Kidney tubule cell (primary cell): Measurements from ENCODE around the gene LPP.

Experiments
- DNase-seq: peaks from one replicate; pipeline ENCODE4 v3.0.0-alpha.2; 2018; ENCODE audit warnings: low spot score

LPP gene

DNA sequence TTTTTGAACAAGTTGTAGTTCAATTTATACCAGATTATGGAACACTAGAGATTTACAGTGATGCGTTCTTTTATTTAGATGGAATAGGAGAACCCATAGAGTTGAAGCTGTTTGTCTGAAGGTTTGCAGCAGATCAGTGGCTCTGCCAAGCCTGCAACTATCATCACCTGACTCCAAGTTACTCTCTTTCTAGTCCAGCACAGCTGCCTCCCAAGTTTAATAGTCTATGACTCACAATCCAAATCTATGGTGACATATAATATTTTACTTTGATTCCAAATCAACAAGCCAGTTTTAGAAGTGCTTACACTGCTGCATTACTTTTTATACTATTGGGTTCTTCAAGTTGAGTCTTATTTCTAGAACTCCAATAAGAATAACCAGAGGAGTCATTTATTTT is 400.4 kb downstream of the LPP start:
- DNase-seq, result no peak

DNA sequence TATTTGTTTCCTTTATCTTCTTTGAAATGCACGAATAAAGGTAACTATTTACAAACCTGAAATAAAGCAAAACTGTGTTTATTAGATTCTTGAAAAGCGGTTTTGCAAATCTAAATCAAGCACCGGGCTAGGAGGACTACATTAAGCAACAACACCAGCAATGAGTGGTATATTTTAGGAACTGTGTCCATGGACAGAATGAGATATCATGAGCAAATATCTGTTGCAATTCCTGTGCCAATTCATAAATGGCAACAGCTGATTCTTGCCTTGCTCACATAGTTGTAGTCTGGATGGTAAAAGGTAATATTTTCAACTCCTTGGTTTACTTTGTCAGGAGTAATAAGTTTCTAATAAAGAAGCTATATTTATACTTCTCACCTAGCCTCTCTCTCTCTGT is 403.3 kb downstream of the LPP start:
- DNase-seq, result no peak

DNA sequence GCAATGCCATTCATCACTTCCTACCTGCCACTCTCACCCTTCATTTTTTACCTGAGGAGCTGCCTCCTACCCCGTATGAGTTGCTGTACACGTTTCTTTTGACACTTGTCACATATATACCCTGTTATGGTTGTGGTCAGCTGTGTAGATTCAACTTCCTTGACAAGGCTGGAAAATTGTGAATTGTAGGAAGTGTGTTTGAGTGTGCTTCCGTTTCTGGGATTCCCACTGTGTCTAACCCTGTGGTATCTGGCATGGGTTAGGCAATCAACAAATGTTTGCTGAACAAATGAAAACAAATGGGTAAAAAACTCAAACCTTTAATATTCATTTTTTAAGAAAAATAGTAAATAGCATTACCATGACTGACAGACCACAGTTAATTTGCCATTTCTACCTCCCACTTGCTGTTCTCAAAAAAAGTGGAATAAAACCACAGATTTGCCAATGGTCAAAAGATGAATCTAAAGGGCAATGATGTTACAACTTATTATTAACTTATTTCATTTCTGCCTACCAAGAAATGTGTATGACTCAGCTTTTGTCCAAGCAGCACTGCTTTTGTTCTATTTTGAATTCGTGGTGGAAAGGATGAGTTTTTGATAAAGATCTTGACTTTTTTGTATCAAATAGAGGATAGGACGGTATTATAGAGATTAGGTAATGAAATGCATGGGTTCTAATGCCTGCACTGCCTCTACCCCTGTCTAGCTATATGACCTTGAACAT is 404.6 kb downstream of the LPP start:
- peak; percentile 10 for DNase-seq

DNA sequence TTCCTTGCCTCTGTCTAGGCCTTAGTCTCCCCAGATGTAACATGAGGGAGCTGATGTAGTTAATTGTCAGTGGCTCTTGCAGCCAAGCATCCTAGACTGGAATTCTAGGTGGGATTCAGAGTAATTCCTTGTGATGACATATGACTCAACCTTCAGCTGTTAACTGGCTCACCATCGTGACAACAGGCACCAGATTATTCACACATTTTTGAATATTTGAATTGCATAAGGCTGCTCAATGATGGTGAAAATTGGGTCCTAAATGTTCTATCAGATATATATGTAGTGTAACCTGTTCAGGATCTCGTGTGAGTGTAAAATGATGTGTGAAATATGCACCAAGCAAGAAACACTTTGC is 405.1 kb downstream of the LPP start:
- DNase-seq, result peak; percentile 38

DNA sequence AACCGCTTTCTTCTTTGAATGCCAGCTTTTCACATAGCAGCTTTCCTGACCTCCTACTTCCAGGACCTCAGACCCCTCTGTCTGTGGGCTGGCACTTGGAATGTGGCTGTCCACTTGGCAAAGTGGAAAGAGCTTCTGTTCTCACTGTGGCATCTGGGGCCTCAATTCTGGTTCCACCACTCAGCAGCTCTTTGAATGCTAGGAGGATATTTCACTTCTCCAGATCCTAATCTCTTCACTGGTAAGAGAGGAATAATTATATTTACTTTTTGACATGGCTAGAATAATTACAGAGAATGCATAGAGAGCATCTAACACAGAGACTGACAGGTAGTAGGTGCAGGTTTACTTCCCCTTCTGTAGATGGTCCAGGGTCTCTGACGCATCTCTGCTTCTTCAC is 405.9 kb downstream of the LPP start:
- DNase-seq, result no peak

DNA sequence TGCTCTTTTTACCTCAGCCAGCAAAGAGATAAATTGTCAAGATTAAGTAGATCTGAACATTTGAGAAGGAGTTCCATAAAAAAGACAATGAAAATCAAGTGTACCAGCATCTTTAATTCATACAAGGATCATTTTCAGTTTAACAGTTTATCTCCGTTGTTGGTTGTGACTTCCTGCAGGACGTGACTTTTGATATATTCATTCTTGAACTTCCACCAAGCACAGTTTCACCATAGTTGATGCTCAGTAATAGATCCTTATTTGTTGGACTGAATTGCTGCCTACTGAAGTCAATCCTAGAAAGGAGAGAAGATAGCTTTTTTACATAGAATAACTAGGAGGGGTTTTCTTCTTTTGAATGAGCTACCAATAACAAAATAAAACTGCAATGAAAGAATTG is 408.2 kb downstream of the LPP start:
- no peak for DNase-seq

DNA sequence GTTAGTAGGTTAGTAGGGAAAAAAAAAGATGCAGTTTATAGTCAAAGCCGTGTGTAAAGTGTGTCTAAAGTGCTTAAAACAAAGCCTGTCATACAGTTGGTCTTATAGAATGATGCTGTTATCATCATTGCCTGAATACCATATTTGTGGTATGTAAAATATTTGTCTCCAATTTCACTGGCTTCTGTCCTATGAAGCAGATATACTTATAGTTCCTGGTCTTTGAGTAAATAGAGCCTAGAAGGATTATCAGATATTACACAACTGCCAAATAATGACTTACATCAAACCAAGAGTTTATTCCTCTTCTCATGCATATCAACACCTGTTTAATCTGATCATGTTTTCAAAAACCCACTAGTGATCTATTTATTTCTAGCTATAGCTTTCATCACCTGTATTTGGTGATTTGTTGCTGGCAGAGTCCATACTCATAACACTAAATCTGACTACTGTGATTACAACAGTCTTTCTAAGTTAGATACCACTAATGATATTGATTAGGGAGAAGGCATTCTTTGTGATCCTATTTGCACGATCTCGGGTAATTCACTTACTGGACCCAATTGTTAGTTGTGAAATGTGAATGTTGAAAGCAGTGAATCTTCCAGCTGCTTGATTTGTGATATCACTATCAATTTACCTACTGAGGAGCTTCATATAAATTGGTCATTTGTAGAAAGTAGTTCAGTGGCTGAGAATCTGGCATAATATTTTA is 413.7 kb downstream of the LPP start:
- no peak for DNase-seq

DNA sequence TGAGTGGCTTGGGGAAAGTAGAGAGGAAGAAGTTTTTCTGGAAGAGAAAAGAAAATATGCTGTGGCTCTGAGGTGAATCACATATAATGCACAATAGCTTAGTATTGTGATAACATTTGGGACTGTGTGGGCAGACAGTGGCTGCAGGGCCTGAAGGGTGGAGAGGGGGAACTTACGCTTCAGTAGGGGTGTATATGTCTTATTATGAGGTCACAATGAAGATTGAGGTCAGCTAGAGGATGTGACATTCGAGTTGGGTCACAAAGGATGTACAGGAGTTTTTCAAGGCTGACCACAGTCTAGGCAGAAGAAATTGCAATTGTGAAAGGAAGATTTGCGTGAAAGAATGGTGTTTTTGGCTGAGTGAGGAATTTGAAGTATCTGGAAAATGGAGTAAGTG is 414.8 kb downstream of the LPP start:
- no peak for DNase-seq

DNA sequence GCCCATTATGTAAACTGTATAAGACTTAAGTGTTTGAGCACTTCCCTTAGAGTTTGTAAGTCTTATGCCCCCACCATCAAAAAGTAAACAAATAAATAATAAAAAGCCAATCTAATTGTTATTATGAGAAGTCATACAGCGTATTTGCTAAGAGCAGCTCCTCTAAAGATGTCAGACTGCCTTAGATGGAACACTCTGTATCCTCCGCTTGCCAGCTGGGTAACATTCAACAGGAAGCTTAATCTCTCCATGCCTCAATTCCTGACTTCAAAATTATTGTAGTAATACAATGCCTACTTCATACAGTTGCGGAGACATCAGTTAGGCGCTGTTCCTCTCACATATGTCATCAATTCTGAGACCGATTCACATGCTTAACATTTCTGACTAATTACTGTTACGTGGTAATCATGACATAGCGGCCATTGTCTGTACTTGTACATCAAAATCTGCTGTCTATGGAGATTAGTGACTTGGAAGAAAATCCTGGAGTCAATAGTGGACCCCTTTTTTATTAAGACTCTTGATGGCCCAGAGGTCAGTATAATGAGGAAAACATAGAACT is 417.7 kb downstream of the LPP start:
- DNase-seq, result no peak

DNA sequence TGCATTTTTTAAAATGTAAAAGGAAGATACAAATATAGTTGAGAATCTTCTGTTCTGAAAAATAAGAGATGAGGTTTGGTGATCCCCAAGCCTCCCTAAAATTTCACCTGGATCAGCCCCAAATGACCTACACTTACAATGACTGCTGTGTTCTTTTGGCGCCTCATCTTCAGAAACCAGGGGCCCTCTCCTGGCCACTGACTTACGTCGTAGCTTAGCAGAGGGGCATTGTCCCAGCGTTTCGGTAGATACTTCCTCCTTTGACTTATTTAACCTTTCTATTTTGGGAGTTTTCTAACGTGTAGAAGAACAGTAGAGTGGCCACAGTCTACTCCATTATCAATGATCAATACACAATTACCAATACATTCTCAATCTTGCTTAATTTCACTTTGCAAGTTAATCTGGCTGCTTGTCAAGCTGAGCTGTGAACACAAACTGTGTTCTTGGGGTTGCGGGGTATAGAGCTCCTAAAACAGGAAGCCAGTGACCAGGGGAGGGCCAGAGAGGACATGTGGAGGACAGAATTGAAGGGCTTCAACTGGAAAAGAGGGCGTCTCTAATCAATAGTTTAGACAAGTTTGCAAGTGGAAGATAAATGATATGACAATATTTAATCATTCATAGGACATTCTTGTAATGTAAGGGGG is 419.5 kb downstream of the LPP start:
- no peak for DNase-seq

DNA sequence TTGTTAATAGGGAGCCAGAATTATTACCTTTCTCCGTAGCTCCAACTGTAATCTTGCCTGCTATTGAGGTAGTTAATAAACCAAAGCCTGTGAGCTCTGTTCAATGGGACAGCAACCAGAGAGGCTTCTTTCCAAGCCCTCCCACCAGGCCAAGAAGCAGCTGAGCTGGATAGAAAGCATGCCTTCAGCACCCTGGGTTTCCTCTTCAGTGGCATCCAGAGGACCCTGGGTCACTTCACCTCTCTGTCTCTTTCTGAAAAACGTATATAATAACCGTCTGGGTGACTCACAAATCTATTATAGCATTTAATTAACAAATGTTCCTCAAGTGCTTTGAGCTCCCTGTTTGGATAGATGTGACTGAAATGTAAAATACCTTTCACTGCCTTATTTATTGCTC is 420.0 kb downstream of the LPP start:
- DNase-seq, result no peak

DNA sequence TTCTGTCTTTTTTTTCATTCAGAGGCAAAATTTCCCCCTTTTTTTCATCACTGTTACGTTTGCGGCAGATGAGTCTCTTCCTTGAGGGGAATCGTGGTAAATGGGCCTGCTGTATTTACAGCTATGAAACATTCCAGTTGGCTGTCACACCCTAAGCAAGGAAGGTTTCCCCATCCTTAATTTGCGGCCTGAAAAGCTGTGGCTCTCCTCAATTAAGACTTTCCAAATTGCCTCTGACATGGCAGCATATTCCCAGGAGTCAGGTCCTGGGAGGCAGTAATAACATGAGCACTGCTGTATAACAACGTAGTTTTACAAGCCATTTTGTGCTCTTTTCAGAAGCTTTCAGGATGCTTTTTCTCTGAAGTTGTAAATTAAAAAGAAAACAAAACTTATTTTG is 420.9 kb downstream of the LPP start:
- no peak for DNase-seq

DNA sequence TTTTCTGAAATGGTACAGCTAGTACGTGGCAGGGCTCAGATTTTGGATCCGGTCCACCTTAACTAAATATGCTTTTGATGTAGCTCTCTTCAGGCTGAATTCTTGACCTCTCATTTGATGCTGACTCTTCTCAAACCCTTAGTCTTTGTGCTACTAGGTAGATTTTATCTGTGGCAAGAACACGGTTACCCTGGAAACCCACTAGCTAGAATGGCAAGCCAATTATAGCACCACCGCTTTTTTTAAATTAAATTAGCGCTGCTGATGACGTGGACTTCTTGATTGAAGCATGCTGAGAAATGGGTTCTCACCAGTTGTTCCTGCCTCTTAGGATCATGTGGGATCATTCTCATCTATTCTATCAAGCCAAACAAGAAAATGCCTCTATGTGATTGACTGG is 421.5 kb downstream of the LPP start:
- no peak for DNase-seq

DNA sequence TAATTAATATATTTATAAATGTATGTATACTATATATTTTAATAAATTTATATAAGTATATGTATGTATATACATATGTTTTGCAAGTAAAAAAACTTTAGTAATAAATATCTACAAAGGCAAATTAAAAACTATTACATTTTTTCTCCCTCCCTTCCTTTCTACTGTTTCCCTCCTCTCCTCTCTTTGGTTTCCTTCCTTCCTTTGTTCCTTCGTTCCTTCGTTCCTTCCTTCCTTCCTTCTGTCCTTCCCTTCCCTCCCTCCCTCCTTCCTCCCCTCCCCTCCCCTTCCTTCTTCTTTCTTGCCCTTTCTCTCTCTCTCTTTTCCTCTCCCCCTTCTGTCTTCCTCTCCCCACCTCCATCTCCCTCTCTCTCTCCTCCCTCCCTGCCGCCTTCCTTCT is 423.6 kb downstream of the LPP start:
- DNase-seq, result no peak

DNA sequence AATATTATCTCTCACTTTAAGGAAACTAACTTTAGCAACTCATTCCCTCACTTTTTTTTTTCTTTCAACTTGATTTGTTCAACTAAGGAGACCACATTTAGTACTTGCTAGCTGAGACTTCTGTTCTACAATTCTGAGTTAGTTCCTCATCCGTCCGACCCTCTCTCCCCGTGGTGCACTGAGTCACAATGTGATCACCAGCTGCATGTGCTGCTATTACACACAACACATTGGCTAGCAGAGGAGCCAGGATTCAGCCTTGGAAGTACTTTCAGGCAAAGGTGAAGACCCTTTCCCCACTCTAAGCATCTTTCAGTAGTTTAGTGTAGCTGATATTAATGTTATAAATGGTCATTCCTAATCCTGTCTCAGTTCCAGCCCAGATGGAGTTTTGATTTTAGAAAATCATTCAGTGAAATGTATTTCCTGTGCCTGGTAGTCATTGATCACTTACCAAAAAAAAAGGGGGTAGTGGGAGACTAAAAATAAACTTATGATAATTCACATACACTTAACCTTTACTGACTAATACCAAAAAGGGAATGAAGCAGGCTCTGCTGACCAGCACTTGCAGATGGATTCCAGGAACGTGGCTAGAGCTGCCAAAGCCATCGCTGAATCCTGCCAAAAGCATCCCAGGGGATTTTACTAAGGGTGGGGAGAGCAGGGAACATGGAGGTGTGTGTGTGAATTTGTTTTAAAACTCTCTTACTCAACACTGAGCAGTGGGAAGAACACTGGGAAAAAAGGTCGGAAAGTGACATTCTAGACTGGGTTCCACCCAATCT is 424.8 kb downstream of the LPP start:
- peak; percentile 64 for DNase-seq

DNA sequence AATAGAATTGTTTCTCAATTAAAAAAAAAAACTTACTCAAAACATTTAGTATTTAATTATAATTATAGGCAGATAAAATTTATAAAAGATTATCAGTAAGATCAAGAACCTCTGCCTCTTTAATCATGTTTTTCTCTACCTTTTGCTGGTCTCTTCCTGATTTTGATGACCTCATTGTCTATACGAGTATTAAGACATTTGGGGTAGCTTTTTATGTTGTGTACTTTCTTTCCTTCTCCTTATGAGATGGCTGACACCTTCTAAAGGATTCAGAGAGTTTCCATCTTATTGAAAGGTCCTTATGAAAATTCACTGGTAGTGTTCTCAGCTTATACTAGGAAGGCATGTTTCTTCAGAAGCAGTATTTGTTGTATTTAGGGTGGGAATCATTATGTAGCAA is 426.3 kb downstream of the LPP start:
- no peak for DNase-seq

DNA sequence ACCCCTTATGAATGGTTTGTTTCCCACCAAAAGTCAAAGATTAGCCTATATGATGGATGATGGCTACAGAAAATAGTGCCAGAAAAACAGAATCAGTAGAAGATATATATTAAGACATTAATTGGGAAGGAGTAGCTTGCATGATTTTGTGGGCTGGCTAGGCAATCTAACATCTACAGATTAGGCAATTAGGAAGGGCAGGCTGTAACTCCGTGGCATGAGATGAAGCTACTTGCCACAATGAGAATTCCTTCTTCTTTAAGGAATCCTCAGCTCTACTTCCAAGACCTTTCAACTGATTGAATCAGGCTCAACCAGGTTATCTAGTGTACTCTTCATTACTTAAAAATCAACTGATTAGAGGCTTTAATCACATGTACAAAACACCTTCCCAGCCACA is 426.7 kb downstream of the LPP start:
- no peak for DNase-seq

DNA sequence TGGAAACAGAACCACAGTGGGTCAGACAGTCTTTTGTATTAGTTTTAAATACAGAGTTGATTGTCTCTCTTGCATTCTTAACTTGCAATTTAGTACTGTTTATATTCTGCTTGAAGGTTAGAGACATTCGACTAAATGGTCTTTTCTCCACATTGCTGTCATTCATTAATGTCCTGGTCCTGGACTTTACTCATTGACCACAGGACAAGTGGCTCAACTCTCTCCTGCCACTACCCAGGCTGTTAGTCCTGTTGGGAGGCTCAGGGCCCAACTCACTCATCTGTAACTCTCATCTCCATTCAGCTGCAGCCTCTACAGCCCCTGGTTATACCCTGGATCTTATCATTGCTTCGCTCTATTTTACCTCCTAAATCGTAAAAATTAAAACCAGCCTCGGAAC is 427.4 kb downstream of the LPP start:
- DNase-seq, result peak; percentile 39

DNA sequence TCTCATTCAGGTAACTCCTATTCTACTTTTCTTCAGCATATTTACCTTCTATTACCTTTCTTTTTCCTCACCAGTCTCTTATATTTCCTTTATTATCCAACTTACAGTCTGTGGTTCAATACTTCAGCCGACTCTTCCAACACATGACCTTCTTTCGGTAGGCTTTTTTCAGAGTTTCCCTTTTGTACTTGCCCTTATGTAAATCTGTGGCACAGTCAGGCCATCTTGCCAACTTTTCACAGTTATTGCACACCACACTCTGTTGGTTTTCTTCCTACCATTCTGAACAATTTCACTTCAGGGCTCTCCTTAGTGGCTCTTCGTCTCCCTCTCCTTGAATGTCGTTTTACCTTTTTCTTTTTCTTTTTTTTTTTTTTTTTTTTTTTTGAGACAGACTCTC is 427.8 kb downstream of the LPP start:
- DNase-seq, result peak; percentile 11

DNA sequence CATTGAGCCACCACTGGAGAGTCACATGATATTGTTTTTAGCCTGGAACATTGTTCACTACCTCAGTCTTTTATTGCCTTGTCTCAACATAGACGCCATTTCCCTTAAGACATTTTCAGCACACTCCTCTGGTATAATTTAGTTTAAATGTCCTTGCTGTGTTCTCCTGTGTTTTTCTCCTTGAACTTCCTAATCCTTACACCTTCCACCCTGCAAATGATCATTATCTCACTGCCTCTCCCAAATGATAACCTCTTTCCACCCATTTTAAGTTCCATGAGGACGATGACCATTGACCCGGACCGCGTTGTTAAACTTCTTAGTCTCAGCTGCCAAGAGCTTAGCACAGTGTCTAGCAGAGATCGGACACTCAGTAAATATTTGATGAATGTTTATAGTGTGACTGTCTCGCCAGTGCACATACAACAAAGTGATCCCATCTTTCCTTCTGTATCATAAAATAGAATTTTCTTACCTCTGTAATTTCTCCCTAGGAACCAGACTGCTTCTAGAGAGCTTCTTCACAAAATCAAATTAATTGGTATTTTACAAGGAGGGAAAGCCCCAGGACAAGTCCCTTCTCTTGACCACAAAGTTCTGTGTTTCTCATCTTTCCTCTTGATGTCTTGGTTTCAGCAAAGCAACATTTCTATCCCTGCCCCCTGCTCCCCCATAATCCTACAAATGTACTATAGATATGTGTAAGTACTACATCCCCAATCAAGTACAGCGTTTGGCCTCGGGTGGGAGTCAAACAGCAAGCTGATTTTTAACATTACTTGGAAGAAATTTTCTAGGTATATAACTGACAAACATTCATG is 429.6 kb downstream of the LPP start:
- peak; percentile 10 for DNase-seq

DNA sequence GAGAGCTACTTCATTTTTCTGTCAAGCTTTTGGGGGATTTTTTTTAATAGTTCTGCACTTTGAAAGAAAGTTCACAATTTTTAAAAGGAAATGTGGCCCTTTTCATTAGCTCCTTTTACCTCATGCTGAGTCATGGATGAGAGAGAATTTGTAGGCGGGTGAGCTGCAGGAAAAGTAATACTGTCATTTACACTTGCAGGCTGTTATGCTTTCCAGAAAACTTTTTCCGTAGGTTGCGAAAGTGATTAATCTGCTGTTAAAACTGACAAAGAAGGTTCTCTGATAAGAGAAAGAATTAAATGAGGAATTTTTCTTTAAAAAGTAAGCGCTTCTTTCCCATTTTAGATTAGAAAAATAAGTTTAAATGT is 430.2 kb downstream of the LPP start:
- peak; percentile 66 for DNase-seq
